Measurements from ENCODE around the gene TXNL4B. TPM values are rescaled to one million over a fixed set of nuclear protein-coding genes. Genes with fewer than 3 reads are reported as not detected.

TXNL4B gene
- total RNA-seq, 1 experiment from 2014 or later: 8.3 TPM

DNA sequence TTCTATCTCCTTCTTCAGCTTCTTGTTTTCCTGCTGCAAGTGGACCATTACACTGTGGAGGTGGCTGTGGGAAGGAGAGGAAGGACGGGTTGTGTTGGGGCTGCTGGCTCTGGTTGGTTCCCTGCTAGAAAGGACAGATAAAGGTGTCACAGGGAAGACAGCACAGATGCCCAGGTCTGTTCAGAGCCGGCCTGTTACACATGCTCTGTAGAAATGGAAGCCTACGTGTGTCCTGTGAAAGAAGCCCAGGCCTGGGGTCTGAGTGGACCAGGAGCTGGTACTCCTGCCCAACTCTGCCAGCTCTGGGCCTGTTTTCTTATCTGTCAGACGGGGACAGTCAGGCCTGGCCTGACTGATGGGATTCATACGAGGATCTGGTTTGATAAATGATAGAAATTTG is 26.6 kb upstream of the TXNL4B start:
- ChIA-PET POLR2A (no interaction called here), CTCF (no interaction called here)
- no peaks in the 10 kb centered on the region for H3K27me3 Mint-ChIP-seq (ENCODE audit: low read depth)
- H3K27ac Mint-ChIP-seq: no peak overlapping the region
- TF ChIP-seq GRHL2 (CRISPR knock-in tag; IDR thresholded peaks at IDR 0.05; ENCODE audit: insufficient replicate concordance, severe bottlenecking) (no peak), ZNF423 (CRISPR knock-in tag; IDR thresholded peaks at IDR 0.05) (no peak), TP53 (CRISPR knock-in tag; IDR thresholded peaks at IDR 0.05) (no peak), NR1H2 (CRISPR knock-in tag; IDR thresholded peaks at IDR 0.05) (no peak), CTCF (IDR thresholded peaks at IDR 0.05) (no peak), ZMAT4 (CRISPR knock-in tag; IDR thresholded peaks at IDR 0.05) (no peak), ZNF219 (CRISPR knock-in tag; IDR thresholded peaks at IDR 0.05; ENCODE audit: borderline replicate concordance) (no peak), NR2C2 (CRISPR knock-in tag; IDR thresholded peaks at IDR 0.05) (no peak), SP1 (CRISPR knock-in tag; conservative IDR thresholded peaks at IDR 0.05) (no peak), E2F5 (CRISPR knock-in tag; IDR thresholded peaks at IDR 0.05) (no peak), NR3C1 (CRISPR knock-in tag; conservative IDR thresholded peaks at IDR 0.05; ENCODE audit: low read depth) (no peak), MLX (CRISPR knock-in tag; IDR thresholded peaks at IDR 0.05) (no peak), ATF1 (CRISPR knock-in tag; IDR thresholded peaks at IDR 0.05) (no peak), ZNF512 (CRISPR knock-in tag; IDR thresholded peaks at IDR 0.05; ENCODE audit: borderline replicate concordance) (no peak), MXD4 (CRISPR knock-in tag; IDR thresholded peaks at IDR 0.05; ENCODE audit: borderline replicate concordance) (no peak), CBFB (CRISPR knock-in tag; IDR thresholded peaks at IDR 0.05; ENCODE audit: low read depth) (no peak)
- TF ChIP-seq, protein P1, sequence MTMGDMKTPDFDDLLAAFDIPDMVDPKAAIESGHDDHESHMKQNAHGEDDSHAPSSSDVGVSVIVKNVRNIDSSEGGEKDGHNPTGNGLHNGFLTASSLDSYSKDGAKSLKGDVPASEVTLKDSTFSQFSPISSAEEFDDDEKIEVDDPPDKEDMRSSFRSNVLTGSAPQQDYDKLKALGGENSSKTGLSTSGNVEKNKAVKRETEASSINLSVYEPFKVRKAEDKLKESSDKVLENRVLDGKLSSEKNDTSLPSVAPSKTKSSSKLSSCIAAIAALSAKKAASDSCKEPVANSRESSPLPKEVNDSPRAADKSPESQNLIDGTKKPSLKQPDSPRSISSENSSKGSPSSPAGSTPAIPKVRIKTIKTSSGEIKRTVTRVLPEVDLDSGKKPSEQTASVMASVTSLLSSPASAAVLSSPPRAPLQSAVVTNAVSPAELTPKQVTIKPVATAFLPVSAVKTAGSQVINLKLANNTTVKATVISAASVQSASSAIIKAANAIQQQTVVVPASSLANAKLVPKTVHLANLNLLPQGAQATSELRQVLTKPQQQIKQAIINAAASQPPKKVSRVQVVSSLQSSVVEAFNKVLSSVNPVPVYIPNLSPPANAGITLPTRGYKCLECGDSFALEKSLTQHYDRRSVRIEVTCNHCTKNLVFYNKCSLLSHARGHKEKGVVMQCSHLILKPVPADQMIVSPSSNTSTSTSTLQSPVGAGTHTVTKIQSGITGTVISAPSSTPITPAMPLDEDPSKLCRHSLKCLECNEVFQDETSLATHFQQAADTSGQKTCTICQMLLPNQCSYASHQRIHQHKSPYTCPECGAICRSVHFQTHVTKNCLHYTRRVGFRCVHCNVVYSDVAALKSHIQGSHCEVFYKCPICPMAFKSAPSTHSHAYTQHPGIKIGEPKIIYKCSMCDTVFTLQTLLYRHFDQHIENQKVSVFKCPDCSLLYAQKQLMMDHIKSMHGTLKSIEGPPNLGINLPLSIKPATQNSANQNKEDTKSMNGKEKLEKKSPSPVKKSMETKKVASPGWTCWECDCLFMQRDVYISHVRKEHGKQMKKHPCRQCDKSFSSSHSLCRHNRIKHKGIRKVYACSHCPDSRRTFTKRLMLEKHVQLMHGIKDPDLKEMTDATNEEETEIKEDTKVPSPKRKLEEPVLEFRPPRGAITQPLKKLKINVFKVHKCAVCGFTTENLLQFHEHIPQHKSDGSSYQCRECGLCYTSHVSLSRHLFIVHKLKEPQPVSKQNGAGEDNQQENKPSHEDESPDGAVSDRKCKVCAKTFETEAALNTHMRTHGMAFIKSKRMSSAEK (CRISPR knock-in tag; IDR thresholded peaks at IDR 0.05; ENCODE audit: borderline replicate concordance): no peak
- TF ChIP-seq, protein P2, sequence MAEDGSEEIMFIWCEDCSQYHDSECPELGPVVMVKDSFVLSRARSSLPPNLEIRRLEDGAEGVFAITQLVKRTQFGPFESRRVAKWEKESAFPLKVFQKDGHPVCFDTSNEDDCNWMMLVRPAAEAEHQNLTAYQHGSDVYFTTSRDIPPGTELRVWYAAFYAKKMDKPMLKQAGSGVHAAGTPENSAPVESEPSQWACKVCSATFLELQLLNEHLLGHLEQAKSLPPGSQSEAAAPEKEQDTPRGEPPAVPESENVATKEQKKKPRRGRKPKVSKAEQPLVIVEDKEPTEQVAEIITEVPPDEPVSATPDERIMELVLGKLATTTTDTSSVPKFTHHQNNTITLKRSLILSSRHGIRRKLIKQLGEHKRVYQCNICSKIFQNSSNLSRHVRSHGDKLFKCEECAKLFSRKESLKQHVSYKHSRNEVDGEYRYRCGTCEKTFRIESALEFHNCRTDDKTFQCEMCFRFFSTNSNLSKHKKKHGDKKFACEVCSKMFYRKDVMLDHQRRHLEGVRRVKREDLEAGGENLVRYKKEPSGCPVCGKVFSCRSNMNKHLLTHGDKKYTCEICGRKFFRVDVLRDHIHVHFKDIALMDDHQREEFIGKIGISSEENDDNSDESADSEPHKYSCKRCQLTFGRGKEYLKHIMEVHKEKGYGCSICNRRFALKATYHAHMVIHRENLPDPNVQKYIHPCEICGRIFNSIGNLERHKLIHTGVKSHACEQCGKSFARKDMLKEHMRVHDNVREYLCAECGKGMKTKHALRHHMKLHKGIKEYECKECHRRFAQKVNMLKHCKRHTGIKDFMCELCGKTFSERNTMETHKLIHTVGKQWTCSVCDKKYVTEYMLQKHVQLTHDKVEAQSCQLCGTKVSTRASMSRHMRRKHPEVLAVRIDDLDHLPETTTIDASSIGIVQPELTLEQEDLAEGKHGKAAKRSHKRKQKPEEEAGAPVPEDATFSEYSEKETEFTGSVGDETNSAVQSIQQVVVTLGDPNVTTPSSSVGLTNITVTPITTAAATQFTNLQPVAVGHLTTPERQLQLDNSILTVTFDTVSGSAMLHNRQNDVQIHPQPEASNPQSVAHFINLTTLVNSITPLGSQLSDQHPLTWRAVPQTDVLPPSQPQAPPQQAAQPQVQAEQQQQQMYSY (CRISPR knock-in tag; IDR thresholded peaks at IDR 0.05): no peak
- TF ChIP-seq, protein P3, sequence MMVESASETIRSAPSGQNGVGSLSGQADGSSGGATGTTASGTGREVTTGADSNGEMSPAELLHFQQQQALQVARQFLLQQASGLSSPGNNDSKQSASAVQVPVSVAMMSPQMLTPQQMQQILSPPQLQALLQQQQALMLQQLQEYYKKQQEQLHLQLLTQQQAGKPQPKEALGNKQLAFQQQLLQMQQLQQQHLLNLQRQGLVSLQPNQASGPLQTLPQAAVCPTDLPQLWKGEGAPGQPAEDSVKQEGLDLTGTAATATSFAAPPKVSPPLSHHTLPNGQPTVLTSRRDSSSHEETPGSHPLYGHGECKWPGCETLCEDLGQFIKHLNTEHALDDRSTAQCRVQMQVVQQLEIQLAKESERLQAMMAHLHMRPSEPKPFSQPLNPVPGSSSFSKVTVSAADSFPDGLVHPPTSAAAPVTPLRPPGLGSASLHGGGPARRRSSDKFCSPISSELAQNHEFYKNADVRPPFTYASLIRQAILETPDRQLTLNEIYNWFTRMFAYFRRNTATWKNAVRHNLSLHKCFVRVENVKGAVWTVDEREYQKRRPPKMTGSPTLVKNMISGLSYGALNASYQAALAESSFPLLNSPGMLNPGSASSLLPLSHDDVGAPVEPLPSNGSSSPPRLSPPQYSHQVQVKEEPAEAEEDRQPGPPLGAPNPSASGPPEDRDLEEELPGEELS (CRISPR knock-in tag; IDR thresholded peaks at IDR 0.05): no peak
- H3K4me1 Mint-ChIP-seq: peaks cover 1% of the 10 kb centered on the region
- ATAC-seq (no peak), DNase-seq (ENCODE audit: low spot score) (no peak)
- no peaks in the 10 kb centered on the region for H3K9me3 Mint-ChIP-seq
- no peak overlapping the region for H3K4me3 Mint-ChIP-seq
- H3K36me3 Mint-ChIP-seq: no peaks in the 10 kb centered on the region

Measured in WTC11 (cell line).